Esophagus squamous epithelium (tissue), 4 donors: ENCODE measurements around the gene MAP3K21.

Experiments
- POLR2A ChIP-seq, 4 donors: fragments of 450-650 bp; IDR thresholded peaks; one replicate each; pipeline ENCODE4 v1.6.1; 2017; ENCODE audit warnings: antibody characterized with exemption in 4 of 4, mild to moderate bottlenecking in 4 of 4, moderate library complexity in 3 of 4
- TF ChIP-seq, protein P1 (sequence below), 6 experiments: fragments of 450-650 bp in 4 of 6; fragments of 200-600 bp in 2 of 6; sonication (generic) in 2 of 6; IDR thresholded peaks; one replicate each; pipeline ENCODE4 v1.5.1; 2016 to 2019; ENCODE audit warnings: antibody characterized with exemption in 6 of 6, mild to moderate bottlenecking in 4 of 6, moderate library complexity in 4 of 6

DNA sequence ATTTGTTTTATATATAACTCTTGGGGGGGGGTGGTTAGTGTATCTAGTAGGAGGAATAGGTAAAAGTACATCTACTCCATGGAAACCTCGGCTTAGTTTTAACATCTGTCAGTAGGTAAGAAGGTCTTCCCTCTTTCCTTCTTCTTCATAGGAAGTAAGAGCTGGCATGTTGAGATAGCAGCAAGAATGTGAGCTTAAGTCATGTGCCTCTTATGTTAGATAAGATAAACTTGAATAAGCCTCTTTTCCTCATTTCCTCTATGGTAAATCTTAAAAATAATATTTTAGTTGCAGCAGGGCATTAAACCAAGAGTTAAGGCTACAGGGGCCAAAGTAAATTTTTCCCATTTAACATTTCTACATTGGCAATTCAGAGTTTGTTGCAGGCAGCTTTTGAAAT is 100.4 kb downstream of the MAP3K21 start:
- TF ChIP-seq, protein P1, sequence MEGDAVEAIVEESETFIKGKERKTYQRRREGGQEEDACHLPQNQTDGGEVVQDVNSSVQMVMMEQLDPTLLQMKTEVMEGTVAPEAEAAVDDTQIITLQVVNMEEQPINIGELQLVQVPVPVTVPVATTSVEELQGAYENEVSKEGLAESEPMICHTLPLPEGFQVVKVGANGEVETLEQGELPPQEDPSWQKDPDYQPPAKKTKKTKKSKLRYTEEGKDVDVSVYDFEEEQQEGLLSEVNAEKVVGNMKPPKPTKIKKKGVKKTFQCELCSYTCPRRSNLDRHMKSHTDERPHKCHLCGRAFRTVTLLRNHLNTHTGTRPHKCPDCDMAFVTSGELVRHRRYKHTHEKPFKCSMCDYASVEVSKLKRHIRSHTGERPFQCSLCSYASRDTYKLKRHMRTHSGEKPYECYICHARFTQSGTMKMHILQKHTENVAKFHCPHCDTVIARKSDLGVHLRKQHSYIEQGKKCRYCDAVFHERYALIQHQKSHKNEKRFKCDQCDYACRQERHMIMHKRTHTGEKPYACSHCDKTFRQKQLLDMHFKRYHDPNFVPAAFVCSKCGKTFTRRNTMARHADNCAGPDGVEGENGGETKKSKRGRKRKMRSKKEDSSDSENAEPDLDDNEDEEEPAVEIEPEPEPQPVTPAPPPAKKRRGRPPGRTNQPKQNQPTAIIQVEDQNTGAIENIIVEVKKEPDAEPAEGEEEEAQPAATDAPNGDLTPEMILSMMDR (IDR thresholded peaks at IDR 0.05): no peak
- TF ChIP-seq POLR2A (IDR thresholded peaks at IDR 0.05): no peak
